Loucy (cell line): Measurements from ENCODE around the gene RNF113B.

Source experiments
- H2AFZ ChIP-seq: fragments of 200-600 bp; sonication (generic); 2 replicates; pipeline ENCODE4 v1.6.0; 2016; ENCODE audit warnings: antibody characterized with exemption, mild to moderate bottlenecking, low read length, moderate library complexity
- H3F3A ChIP-seq: fragments of 200-600 bp; 2 replicates; pipeline ENCODE4 v1.6.0; 2016; ENCODE audit warnings: antibody characterized with exemption, low read depth, mild to moderate bottlenecking
- H3K27me3 ChIP-seq: fragments of 200-600 bp; sonication (generic); 2 replicates; pipeline ENCODE4 v1.6.1; 2014; ENCODE audit warnings: low read length, mild to moderate bottlenecking; ENCODE audit not compliant: insufficient read depth, poor library complexity, severe bottlenecking
- H3K36me3 ChIP-seq: fragments of 200-600 bp; sonication (generic); 2 replicates; pipeline ENCODE4 v1.6.1; 2016; ENCODE audit warnings: low read length; ENCODE audit not compliant: insufficient read depth
- H3K4me1 ChIP-seq: fragments of 200-600 bp; sonication (generic); 2 replicates; pipeline ENCODE4 v1.5.1; 2014; ENCODE audit warnings: low read length, mild to moderate bottlenecking; ENCODE audit not compliant: insufficient read depth, poor library complexity, severe bottlenecking
- H3K4me2 ChIP-seq: fragments of 200-600 bp; sonication (generic); 2 replicates; pipeline ENCODE4 v1.6.0; 2014; ENCODE audit warnings: antibody characterized with exemption, low read length, low read depth, mild to moderate bottlenecking; ENCODE audit not compliant: poor library complexity, severe bottlenecking
- H3K4me3 ChIP-seq: fragments of 200-600 bp; sonication (generic); 2 replicates; pipeline ENCODE4 v1.5.1; 2014; ENCODE audit warnings: low read length, mild to moderate bottlenecking, mixed read lengths; ENCODE audit not compliant: poor library complexity, severe bottlenecking
- H3K79me2 ChIP-seq: fragments of 200-600 bp; sonication (generic); 2 replicates; pipeline ENCODE4 v1.6.1; 2014; ENCODE audit warnings: low read length; ENCODE audit not compliant: insufficient read depth
- H3K9ac ChIP-seq: fragments of 200-600 bp; sonication (generic); 2 replicates; pipeline ENCODE4 v1.6.0; 2014; ENCODE audit warnings: mild to moderate bottlenecking, low read depth, low read length, moderate library complexity; ENCODE audit not compliant: poor library complexity, severe bottlenecking
- H3K9me2 ChIP-seq: fragments of 200-600 bp; sonication (generic); replicated peaks from 2 replicates; pipeline ENCODE4 v1.6.1; 2016; ENCODE audit warnings: low read depth, low read length, mixed read lengths
- H3K9me3 ChIP-seq: fragments of 200-600 bp; sonication (generic); 2 replicates; pipeline ENCODE4 v1.6.1; 2014; ENCODE audit warnings: mild to moderate bottlenecking, antibody characterized with exemption, low read length, low read depth; ENCODE audit not compliant: insufficient read depth
- H4K20me1 ChIP-seq: fragments of 200-600 bp; sonication (generic); 2 replicates; pipeline ENCODE4 v1.6.0; 2014; ENCODE audit warnings: antibody characterized with exemption, low read length, mild to moderate bottlenecking; ENCODE audit not compliant: insufficient read depth, poor library complexity, severe bottlenecking
- EZH2phosphoT487 ChIP-seq: fragments of 200-600 bp; IDR thresholded peaks from 2 replicates; pipeline ENCODE4 v1.6.1; 2018; ENCODE audit warnings: antibody characterized with exemption, mild to moderate bottlenecking, moderate library complexity, borderline replicate concordance
- TF ChIP-seq, protein P1 (sequence below): fragments of 200-600 bp; sonication (generic); conservative IDR thresholded peaks from 2 replicates; pipeline ENCODE4 v1.5.1; 2014; ENCODE audit warnings: mild to moderate bottlenecking, antibody characterized with exemption, low read length

RNF113B gene

DNA sequence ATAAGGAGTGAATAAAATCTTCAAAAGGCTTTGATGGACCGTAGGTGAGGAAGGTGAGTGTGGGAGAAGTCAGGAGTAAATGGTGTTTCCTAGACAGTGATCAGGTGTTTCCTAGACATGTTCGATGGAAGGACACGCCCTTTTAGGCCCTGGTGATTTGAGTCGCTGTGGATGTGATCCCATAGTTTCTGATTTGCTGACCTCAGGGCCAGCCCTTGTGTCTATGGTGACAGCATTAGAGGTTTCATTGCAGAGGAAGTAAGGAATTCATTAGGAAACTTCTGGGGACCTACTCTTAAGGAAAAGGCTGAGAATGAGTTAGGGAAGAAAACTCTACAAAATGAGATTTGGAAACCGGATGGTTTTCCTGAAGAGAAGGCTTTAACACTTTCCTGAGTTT lies 31.5 kb upstream of the RNF113B start:
- H3K9me3 ChIP-seq: peaks cover 2% of the 10 kb centered on the region; the same call in 1 of the 2 replicates
- H2AFZ ChIP-seq: no peak overlapping the region
- no peak overlapping the region for H3K4me3 ChIP-seq
- H3K4me1 ChIP-seq: no peaks in the 10 kb centered on the region
- no peaks in the 10 kb centered on the region for H3K79me2 ChIP-seq
- no peaks in the 10 kb centered on the region for H3F3A ChIP-seq
- H3K27me3 ChIP-seq: no peaks in the 10 kb centered on the region
- H3K36me3 ChIP-seq: no peaks in the 10 kb centered on the region
- H3K9me2 ChIP-seq: no peaks in the 10 kb centered on the region
- TF ChIP-seq, protein P1, sequence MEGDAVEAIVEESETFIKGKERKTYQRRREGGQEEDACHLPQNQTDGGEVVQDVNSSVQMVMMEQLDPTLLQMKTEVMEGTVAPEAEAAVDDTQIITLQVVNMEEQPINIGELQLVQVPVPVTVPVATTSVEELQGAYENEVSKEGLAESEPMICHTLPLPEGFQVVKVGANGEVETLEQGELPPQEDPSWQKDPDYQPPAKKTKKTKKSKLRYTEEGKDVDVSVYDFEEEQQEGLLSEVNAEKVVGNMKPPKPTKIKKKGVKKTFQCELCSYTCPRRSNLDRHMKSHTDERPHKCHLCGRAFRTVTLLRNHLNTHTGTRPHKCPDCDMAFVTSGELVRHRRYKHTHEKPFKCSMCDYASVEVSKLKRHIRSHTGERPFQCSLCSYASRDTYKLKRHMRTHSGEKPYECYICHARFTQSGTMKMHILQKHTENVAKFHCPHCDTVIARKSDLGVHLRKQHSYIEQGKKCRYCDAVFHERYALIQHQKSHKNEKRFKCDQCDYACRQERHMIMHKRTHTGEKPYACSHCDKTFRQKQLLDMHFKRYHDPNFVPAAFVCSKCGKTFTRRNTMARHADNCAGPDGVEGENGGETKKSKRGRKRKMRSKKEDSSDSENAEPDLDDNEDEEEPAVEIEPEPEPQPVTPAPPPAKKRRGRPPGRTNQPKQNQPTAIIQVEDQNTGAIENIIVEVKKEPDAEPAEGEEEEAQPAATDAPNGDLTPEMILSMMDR: no peak
- no peak for TF ChIP-seq EZH2phosphoT487
- H4K20me1 ChIP-seq: no peaks in the 10 kb centered on the region
- H3K9ac ChIP-seq: no peak overlapping the region
- no peak overlapping the region for H3K4me2 ChIP-seq

DNA sequence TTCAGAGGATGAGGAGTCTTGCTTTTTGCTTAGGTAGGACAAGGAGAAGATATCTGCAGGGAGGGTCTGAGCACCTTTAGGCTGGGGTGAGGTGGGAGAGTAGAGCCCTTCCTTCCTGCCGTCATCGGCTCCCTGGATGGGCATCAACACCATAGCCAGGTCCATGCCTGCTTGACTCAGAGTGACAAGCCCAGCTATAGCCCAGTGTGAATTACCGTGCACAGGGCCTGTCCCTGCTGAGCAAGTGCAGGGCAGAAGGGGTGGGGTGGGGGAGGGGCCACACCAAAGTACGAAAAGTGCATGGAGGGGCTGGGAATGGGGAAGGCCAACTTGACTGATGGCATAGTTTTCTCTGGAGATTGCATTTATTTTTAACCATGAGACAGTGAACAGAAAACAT lies 30.3 kb upstream of the RNF113B start:
- no peak overlapping the region for H2AFZ ChIP-seq
- H3K9me2 ChIP-seq: no peaks in the 10 kb centered on the region
- H3K36me3 ChIP-seq: no peaks in the 10 kb centered on the region
- peaks cover 2% of the 10 kb centered on the region; the same call in 1 of the 2 replicates for H3K9me3 ChIP-seq
- H3F3A ChIP-seq: no peaks in the 10 kb centered on the region
- H3K4me2 ChIP-seq: no peak overlapping the region
- no peaks in the 10 kb centered on the region for H4K20me1 ChIP-seq
- no peaks in the 10 kb centered on the region for H3K4me1 ChIP-seq
- H3K4me3 ChIP-seq: no peak overlapping the region
- no peak overlapping the region for H3K9ac ChIP-seq
- H3K79me2 ChIP-seq: no peaks in the 10 kb centered on the region
- no peaks in the 10 kb centered on the region for H3K27me3 ChIP-seq
- no peak for TF ChIP-seq EZH2phosphoT487
- TF ChIP-seq, protein P1: no peak

- H4K20me1 ChIP-seq: no peaks in the 10 kb centered on the region
Observed at GRCh38 chr13:98206946-98207345, 29.9 kb upstream of the RNF113B start.

More at GRCh38 chr13:98206946-98207345, 29.9 kb upstream of the RNF113B start:
- TF ChIP-seq, protein P1: no peak
- no peak for TF ChIP-seq EZH2phosphoT487
- Histone ChIP-seq H3K36me3 (no peaks in the 10 kb centered on the region), H2AFZ (no peak overlapping the region), H3F3A (no peaks in the 10 kb centered on the region), H3K9me3 (peaks cover 2% of the 10 kb centered on the region; the same call in 1 of the 2 replicates), H3K9me2 (no peaks in the 10 kb centered on the region), H3K9ac (no peak overlapping the region), H3K4me3 (no peak overlapping the region), H3K27me3 (no peaks in the 10 kb centered on the region), H3K4me2 (no peak overlapping the region), H3K4me1 (no peaks in the 10 kb centered on the region), H3K79me2 (no peaks in the 10 kb centered on the region)
